PC-9 (cell line): Measurements from ENCODE around the gene CTTNBP2. TPM values are rescaled to one million over a fixed set of nuclear protein-coding genes. Genes with fewer than 3 reads are reported as not detected.

Experiments used
- BruUV-seq: library from RNA; stranded (reverse); fragments of 400-500 nt; replicated peaks from 2 replicates; lab custom pipeline; 2021; lab: Mats Ljungman, UMichigan
- CTCF ChIA-PET: fragments of 300-600 bp; sonication (Branson Sonifier 250); formaldehyde crosslinking; loops from one replicate; lab custom pipeline; 2022; ENCODE audit warnings: antibody characterized with exemption; lab: Charles Lee
- POLR2A ChIA-PET: fragments of 300-600 bp; sonication (Branson Sonifier 250); formaldehyde crosslinking; loops from one replicate; lab custom pipeline; 2022; ENCODE audit warnings: antibody characterized with exemption; ENCODE audit not compliant: unreplicated experiment; lab: Charles Lee
- DNase-seq, 2 experiments: peaks; one replicate each; pipeline versions ENCODE4 v3.0.0 to v3.0.0-alpha.2; 2015 to 2022; ENCODE audit warnings: mixed read lengths in 1 of 2
- H2AFZ ChIP-seq: fragments of 200-600 bp; sonication (generic); 2 replicates; pipeline ENCODE4 v1.8.1; 2017; ENCODE audit warnings: antibody characterized with exemption
- H3F3A ChIP-seq: fragments of 200-600 bp; sonication (generic); 2 replicates; pipeline ENCODE4 v1.8.1; 2017; ENCODE audit warnings: antibody characterized with exemption, mild to moderate bottlenecking, low read depth; ENCODE audit not compliant: insufficient read depth
- H3K27ac ChIP-seq: fragments of 200-600 bp; sonication (generic); 2 replicates; pipeline ENCODE4 v1.6.1; 2016; ENCODE audit warnings: mixed run types
- H3K27me3 ChIP-seq: fragments of 200-600 bp; sonication (generic); 2 replicates; pipeline ENCODE4 v1.6.1; 2016; ENCODE audit warnings: low read depth, mixed run types; ENCODE audit not compliant: insufficient read depth
- H3K36me3 ChIP-seq: fragments of 200-600 bp; sonication (generic); 2 replicates; pipeline ENCODE4 v1.6.1; 2016; ENCODE audit warnings: low read depth, mixed run types
- H3K4me1 ChIP-seq: fragments of 200-600 bp; sonication (generic); replicated peaks from 2 replicates; pipeline ENCODE4 v1.6.1; 2016; ENCODE audit warnings: mixed run types; ENCODE audit not compliant: insufficient read depth
- H3K4me2 ChIP-seq: fragments of 200-600 bp; sonication (generic); 2 replicates; pipeline ENCODE4 v1.6.1; 2017; ENCODE audit warnings: mixed run types
- H3K4me3 ChIP-seq: fragments of 200-600 bp; sonication (generic); 2 replicates; pipeline ENCODE4 v1.6.1; 2016; ENCODE audit warnings: mixed run types
- H3K79me2 ChIP-seq: fragments of 200-600 bp; sonication (generic); 2 replicates; pipeline ENCODE4 v1.6.1; 2017; ENCODE audit warnings: low read depth, mixed run types
- H3K9me2 ChIP-seq: fragments of 200-600 bp; sonication (generic); 2 replicates; pipeline ENCODE4 v1.8.1; 2017; ENCODE audit warnings: mild to moderate bottlenecking; ENCODE audit not compliant: insufficient read depth
- H3K9me3 ChIP-seq: fragments of 200-600 bp; sonication (generic); 2 replicates; pipeline ENCODE4 v1.8.1; 2016; ENCODE audit warnings: low read depth; ENCODE audit not compliant: insufficient read depth
- H4K20me1 ChIP-seq: fragments of 200-600 bp; sonication (generic); 2 replicates; pipeline ENCODE4 v1.8.1; 2017; ENCODE audit not compliant: insufficient read depth
- CTCF ChIP-seq: fragments of 200-600 bp; sonication (generic); conservative IDR thresholded peaks from 2 replicates; pipeline ENCODE4 v1.6.1; 2017; ENCODE audit warnings: mixed run types, antibody characterized with exemption, mild to moderate bottlenecking, moderate library complexity
- EZH2 ChIP-seq: fragments of 200-600 bp; sonication (generic); IDR thresholded peaks from 2 replicates; pipeline ENCODE4 v1.8.0; 2017; ENCODE audit warnings: antibody characterized with exemption, low read depth
- intact Hi-C: fragments of 100-400 bp; cut with micrococcal nuclease; formaldehyde crosslinking; loops from one replicate; pipeline ENCODE4 v1.10.0; 2022; ENCODE audit not compliant: unreplicated experiment
- total RNA-seq: library from RNA; stranded (reverse); gene quantifications from 2 replicates; pipeline ENCODE4 v1.2.3, GENCODE V29; 2021

The CTTNBP2 gene
- total RNA-seq, 1 experiment from 2014 or later: not detected

GRCh38 chr7:117674617-117675016 is 198.6 kb downstream of the CTTNBP2 start:
- Histone ChIP-seq H3K4me1 (no peaks in the 10 kb centered on the region; the same call in 1 of the 2 replicates), H3K9me2 (no peaks in the 10 kb centered on the region), H3K27ac (no peak overlapping the region), H3K9me3 (no peaks in the 10 kb centered on the region), H4K20me1 (no peaks in the 10 kb centered on the region), H2AFZ (no peak overlapping the region), H3F3A (no peaks in the 10 kb centered on the region), H3K4me3 (no peak overlapping the region), H3K79me2 (no peaks in the 10 kb centered on the region), H3K27me3 (no peaks in the 10 kb centered on the region), H3K4me2 (no peak overlapping the region), H3K36me3 (no peaks in the 10 kb centered on the region)
- CTCF ChIA-PET: no interaction called here
- no TSS peak for BruUV-seq
- POLR2A ChIA-PET: interaction anchor here (0.7 kb wide), 1 partner anchor 217 kb away, joined by 4 read pairs; no protein-coding TSS in a partner anchor
- DNase-seq: no peak
- TF ChIP-seq EZH2 (no peak), CTCF (no peak)
- intact Hi-C loops: loop anchor here (1.0 to 5.0 kb wide), 2 partner anchors 215 to 272 kb away; no protein-coding TSS in a partner anchor

- Histone ChIP-seq H3K27ac (no peak overlapping the region), H3K36me3 (no peaks in the 10 kb centered on the region), H3K4me3 (no peak overlapping the region), H3K4me2 (no peak overlapping the region), H3K79me2 (no peaks in the 10 kb centered on the region), H3K9me2 (no peaks in the 10 kb centered on the region), H3K4me1 (no peaks in the 10 kb centered on the region; the same call in 1 of the 2 replicates), H2AFZ (no peak overlapping the region), H4K20me1 (no peaks in the 10 kb centered on the region), H3K9me3 (no peaks in the 10 kb centered on the region), H3F3A (no peaks in the 10 kb centered on the region), H3K27me3 (no peaks in the 10 kb centered on the region)
- intact Hi-C loops: loop anchor here (1.0 to 5.0 kb wide), 2 partner anchors 215 to 272 kb away; no protein-coding TSS in a partner anchor
- ChIA-PET CTCF (no interaction called here), POLR2A (no interaction called here)
- no TSS peak for BruUV-seq
- TF ChIP-seq CTCF: peak; percentile 34; the same call in 1 of the 2 replicates
- no peak for TF ChIP-seq EZH2
- no peak for DNase-seq
Measured at GRCh38 chr7:117673839-117674238, 199.4 kb downstream of the CTTNBP2 start.

GRCh38 chr7:117673367-117673766 is 199.9 kb downstream of the CTTNBP2 start:
- Histone ChIP-seq H3K4me1 (no peaks in the 10 kb centered on the region; the same call in 1 of the 2 replicates), H2AFZ (no peak overlapping the region), H3F3A (no peaks in the 10 kb centered on the region), H3K36me3 (no peaks in the 10 kb centered on the region), H3K27ac (no peak overlapping the region), H3K27me3 (no peaks in the 10 kb centered on the region), H4K20me1 (no peaks in the 10 kb centered on the region), H3K4me3 (no peak overlapping the region), H3K79me2 (no peaks in the 10 kb centered on the region), H3K9me2 (no peaks in the 10 kb centered on the region), H3K4me2 (no peak overlapping the region), H3K9me3 (no peaks in the 10 kb centered on the region)
- BruUV-seq: no TSS peak
- no peak for DNase-seq
- TF ChIP-seq CTCF (no peak), EZH2 (no peak)
- POLR2A ChIA-PET: no interaction called here
- intact Hi-C loops: loop anchor here (5.0 kb wide), 1 partner anchor 271 kb away; no protein-coding TSS in a partner anchor
- CTCF ChIA-PET: interaction anchor here (1.3 kb wide), 1 partner anchor 214 kb away, joined by 5 read pairs; no protein-coding TSS in a partner anchor
